ENCODE measurements around the gene CAGE1.
"Not testable (repeated sequence)": the region's sequence is repeated elsewhere in the genome, so short reads cannot be mapped to it uniquely, and the experiment has no call there.

The CAGE1 gene

DNA sequence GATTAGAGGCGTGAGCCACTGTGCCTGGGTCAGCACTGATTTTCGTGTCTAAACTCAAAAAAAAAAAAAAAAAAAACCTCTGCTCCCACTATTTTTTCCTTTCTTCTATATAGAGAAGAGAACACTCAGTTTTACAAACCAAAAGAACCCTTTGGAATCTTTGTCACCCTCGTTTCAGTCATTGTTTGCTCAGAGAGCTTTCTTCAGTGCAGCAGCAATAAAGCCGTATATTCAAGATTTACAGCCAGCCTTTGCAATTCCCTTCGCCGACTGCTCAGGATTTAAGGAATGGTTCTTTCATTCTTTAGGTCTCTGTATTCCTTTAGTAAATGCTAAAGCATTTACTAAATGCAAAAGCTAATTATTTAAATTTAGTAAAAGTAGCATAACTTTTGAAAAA, 20.2 kb upstream of the CAGE1 start:
- DNase-seq (ENCODE audit: low spot score): no peak

DNA sequence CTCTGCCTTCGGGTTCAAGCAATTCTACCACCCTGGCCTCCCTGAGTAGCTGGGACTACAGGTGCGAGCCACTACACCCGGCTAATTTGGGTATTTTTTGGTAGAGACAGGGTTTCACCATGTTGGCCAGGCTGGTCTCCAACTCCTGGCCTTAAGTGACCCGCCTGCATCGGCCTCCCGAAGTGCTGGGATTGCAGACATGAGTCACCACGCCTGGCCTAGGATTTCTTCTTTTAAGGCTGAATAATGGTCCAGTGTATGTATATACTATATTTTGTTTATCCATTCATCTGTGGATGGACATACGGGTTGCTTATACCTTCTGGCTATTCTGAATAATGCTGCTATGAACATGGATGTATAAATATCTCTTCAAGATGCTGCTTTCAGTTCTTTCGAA, 17.2 kb upstream of the CAGE1 start:
- no peak for DNase-seq (ENCODE audit: low spot score)

DNA sequence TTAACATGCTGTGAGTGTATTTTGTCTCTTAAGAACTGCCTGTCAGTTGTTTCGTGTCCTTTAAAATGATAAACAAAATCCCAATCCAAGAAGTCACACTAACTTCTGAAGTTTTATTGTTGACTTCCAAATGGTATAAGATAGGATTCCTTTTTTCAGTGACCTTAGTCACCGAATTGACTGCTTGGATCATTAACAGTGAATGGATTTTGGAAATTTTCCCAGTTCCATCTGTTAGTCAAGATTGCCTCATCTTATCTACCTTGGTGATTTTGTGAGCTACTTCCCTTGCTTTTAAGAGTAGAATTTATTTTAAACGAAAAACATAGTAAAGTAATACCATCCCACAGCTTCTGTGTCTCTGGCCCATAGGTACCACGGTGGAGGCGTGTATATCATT, 15.0 kb upstream of the CAGE1 start:
- DNase-seq (ENCODE audit: low spot score): no peak

DNA sequence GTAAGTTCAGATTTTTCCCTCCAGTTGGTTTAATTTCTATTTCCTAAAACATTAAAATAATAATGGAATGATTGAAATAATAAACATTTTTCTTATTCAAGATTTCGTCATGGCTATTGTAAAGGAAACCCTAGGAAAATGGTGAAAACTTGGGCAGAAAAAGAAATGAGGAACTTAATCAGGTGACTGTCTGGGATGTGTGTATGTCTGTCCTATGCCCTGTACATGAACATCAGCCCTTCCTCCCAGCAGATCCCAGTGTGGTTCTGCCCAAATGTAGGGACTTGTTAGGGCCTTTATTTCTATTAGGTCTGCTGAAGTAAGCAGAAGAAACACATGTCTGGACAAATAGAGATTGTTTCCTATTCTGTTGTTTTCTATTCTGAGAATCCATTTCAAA, 13.2 kb upstream of the CAGE1 start:
- no peak for DNase-seq (ENCODE audit: low spot score)

DNA sequence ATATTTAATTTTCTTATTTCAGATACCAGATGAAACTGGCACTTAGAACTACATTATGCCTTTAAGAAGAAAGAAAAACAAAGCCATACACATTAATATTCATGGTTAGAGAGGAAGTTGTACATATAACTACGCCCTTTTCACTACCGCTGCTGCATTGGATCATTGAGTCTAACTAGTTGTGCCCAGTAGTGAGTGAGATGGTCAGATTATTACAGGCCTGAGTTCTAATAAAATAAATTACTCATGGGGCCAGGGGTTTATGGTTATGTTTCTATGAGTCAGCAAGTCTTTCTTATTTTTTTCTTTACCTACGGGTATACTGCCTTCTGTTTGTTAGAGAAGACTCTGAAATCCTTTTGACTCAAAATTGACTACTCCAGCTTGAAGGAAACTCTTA, 11.5 kb upstream of the CAGE1 start:
- no peak for DNase-seq (ENCODE audit: low spot score)

DNA sequence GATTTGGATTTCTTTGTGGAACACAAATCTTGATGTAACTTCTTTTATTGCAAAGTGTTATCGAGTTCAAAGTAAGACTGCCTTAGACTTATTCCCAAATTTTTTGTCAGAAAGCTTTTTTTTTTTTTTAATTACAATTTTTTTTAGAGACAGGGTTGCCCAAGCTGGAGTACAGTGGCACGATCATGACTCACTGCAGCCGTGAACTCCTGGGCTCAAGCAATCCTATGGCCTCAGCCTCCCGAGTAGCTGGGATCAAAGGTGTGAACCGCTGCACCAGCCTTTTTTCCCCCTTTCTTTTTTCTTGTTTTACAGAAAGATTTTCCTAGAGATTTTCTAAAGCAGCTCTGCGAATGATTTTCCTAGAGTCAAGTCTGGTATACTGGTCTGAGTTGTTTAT, 2.9 kb upstream of the CAGE1 start:
- DNase-seq (ENCODE audit: low spot score): no peak

DNA sequence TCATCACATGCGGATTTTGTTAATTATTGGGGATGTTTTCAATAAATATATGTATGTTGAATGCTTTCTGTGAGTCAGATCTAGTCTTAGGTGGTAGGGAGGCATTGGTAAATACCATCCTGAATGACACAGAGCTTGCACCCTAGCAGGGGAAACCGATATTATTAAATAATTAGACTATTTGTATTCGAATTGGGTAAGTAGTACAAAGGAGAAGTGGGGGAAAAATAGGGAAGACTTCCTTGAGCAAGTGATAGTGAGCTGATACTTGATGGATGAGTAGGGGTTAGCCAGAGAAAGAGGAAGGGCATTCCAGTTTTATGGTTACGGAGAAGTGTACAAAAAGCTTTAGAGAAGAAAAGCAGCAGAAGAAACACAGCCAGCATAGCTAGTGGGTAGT, 1.6 kb upstream of the CAGE1 start:
- DNase-seq (ENCODE audit: low spot score): no peak

DNA sequence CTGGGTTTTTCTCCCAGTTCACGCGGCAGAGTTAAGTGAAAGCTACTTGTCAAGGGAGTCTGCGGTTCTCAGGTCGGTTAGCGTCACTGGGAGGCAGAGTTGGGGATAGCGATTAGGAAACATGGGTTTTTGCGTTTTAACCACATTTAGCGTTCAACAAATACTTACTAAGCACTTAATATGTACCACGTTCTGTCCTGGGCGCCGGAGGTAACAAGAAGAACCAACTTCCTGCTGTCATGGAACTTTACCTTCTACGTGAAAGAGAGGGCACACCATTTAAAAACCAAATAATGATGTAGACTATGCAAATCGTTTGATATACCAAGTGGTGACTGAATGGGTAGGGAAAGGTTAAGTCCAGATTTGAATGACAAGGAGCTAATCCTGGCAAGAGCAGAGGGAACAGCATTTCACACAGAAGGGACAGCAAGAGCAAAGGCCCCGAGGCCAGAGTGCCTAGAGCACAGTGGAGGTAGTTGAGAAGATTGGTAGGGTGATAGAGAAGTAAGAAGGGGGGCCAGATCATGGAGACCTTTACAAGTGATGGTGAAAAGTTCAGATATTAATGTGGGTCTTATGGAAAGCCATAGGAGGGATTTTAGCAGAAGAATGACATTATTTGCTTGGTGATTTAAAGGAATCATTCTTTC, 810 bp upstream of the CAGE1 start:
- no peak for DNase-seq (ENCODE audit: low spot score)

DNA sequence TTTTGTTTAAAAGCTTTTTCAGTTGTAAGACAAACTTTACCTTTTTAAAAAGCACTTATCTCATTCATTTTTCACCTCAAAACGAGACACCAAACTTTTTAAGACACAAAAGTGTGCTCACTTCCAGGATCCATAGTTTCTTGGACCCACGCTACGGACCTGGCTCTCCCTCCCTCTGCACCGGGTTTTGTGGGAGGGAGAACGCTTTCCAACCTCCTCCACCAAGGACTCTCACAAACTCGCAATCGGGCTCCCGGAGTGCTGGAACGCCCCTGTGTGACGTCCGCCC, 436 bp downstream of the CAGE1 start:
- DNase-seq (ENCODE audit: low spot score): no peak

DNA sequence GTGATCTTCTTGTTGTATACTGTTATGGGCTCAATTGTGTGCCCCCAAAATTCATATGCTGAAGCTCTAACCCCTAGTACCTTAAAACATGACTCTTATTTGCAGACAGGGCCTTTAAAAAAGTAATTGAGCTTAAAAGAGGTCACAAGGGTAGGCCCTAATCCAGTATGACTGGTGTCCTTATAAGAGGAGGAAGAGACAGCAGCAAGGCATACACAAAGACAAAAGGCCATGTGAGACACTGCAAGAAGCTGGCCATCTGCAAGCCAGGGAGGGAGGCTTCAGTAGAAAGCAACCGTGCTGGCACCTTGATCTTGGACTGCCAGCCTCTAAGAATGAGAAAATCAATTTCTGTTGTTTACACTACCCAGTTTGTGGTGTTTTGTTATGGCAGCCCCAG, 8.4 kb downstream of the CAGE1 start:
- DNase-seq (ENCODE audit: low spot score): no peak

DNA sequence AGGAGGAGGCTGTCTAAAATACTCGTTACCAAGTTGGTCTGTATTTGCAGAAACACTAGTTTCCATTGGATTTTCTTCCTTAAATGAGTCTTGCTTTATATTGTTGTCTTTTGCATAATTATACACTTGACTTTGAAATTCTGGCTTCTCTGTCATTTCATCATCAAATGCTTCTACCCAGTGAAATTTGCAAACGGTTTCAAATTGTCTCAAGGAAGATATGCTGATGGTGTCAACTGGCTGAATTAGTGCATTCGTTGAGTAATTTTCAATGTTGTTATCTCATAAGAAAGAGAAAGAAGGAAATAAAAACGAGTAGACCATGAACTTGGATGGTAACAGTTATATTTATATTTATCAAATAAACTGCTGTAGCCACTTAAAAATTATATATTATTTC, 10.8 kb downstream of the CAGE1 start:
- DNase-seq (ENCODE audit: low spot score): no peak

DNA sequence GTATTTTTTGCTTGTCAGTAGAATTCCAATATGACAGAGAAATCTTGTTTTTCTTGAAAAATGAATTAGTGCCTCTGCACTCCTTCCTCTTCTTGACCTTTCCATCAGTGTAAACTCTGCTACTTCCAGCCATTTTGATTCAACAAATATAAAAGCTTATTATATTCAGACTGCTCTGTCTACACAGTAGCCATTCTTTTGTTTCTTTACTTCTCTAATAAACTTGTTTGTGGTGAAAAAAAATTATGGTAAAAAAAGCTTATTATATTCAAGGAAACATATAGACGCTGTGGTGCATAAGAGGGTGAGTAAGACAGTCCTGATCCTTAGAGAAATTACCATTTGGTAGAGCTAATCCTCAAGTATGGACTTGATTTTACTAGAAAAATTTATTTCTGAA, 11.6 kb downstream of the CAGE1 start:
- no peak for DNase-seq (ENCODE audit: low spot score)

DNA sequence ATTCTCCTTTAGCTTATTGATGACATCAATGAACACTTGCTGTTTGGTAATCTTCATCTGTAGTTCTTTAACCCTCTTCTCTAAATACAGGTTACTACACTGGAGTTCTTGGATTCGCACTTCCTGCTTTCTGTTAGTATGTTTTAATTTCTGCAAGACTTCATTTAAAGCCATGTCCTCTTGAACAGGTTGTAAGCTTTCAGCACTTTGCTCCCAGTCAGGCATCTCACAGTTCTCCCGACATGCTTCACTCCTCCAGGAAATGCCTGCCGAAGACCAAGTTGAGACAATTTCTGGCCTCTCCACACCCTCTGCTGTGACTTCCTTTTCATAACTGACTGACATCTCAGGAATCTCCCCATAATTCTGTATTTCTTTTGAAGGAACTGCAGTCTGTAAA, 15.8 kb downstream of the CAGE1 start:
- DNase-seq (ENCODE audit: low spot score): no peak

DNA sequence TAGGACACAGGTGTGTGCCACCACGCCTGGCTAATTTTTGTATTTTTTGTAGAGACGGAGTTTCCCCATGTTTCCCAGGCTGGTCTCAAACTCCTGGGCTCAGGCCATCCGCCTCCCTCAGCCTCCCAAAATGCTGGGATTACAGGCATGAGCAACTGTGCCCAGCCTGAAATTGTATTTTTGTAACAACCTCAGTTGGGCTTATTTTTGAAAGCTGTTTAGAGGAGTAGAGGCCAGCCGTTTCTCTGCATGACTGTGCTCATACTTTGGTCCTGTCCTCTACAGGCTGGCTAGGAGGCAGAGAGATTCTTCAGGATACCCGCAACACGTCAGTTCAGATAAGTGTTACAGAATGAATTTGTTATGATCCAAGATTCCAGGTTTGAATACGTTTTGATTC, 22.1 kb downstream of the CAGE1 start:
- DNase-seq (ENCODE audit: low spot score): no peak

DNA sequence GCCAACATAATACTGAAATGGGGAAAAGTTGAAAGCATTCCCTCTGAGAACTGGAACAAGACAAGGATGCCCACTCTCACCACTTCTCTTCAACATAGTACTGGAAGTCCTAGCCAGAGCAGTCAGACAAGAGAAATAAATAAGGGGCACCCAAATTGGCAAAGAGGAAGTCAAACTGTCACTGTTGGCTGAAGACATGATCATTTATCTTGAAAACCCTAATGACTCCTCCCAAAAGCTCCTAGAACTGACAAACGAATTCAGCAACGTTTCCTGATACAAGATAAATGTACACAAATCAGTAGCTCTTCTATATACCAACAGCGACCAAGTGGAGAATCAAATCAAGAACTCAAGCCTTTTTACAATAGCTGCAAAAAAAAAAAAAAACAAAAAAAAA, 37.6 kb downstream of the CAGE1 start:
- not testable (repeated sequence) for DNase-seq (ENCODE audit: low spot score)

DNA sequence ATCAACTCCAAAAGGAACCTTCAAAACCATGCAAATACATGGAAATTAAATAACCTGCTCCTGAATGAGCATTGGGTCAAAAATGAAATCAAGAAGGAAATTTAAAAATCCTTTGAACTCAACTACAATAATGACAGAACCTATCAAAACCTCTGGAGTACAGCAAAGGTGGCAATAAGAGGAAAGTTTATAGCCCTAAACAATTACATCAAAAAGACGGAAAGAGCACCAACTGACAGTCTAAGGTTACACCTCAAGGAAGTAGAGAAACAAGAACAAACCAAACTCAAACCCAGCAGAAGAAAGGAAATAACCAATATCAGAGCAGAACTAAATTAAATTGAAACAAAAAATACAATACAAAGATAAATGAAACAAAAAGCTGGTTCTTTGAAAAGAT, 39.0 kb downstream of the CAGE1 start:
- not testable (repeated sequence) for DNase-seq (ENCODE audit: low spot score)

DNA sequence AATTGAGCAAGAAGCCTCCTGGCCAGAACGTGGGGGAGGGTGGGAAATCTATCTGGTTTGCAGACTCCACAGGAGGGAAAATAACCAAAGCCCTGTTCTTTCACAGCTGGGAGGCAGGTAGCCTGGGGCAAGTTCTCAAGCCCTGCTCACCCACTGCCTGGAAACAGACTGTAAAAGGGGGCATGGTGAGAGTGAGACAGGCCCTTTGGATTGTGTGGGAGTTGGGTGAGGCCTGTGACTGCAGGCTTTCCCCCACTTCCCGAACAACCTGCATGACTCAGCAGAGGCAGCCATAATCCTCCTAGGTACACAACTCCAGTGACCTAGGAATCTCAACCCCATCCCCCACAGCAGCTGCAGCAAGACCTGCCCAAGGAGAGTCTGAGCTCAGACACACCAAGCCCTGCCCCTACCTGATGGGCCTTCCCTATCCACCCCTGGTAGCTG, 42.0 kb downstream of the CAGE1 start:
- not testable (repeated sequence) for DNase-seq (ENCODE audit: low spot score)

DNA sequence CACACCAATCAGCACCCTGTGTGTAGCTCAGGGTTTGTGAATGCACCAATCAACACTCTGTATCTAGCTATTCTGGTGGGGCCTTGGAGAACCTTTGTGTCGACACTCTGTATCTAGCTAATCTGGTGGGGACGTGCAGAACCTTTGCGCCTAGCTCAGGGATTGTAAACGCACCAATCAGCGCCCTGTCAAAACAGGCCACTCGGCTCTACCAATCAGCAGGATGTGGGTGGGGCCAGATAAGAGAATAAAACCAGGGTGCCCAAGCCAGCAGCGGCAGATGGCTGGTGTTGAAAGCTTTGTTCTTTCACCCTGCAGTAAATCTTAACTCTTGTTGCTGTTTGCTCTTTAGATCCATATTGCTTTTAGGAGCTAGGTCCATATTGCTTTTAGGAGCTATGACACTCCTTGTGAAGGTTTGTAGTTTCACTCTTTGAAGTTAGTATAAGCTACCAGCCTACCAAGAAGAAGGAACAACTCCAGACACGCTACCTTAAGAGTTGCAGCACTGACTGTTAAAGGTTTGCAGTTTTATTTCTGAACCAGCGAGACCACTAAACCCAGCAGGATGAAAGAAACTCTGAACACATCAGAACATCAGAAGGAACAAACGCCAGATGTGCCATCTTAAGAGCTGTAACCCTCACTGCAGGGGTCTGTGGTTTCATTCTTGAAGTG, 44.6 kb downstream of the CAGE1 start:
- not testable (repeated sequence) for DNase-seq (ENCODE audit: low spot score)

DNA sequence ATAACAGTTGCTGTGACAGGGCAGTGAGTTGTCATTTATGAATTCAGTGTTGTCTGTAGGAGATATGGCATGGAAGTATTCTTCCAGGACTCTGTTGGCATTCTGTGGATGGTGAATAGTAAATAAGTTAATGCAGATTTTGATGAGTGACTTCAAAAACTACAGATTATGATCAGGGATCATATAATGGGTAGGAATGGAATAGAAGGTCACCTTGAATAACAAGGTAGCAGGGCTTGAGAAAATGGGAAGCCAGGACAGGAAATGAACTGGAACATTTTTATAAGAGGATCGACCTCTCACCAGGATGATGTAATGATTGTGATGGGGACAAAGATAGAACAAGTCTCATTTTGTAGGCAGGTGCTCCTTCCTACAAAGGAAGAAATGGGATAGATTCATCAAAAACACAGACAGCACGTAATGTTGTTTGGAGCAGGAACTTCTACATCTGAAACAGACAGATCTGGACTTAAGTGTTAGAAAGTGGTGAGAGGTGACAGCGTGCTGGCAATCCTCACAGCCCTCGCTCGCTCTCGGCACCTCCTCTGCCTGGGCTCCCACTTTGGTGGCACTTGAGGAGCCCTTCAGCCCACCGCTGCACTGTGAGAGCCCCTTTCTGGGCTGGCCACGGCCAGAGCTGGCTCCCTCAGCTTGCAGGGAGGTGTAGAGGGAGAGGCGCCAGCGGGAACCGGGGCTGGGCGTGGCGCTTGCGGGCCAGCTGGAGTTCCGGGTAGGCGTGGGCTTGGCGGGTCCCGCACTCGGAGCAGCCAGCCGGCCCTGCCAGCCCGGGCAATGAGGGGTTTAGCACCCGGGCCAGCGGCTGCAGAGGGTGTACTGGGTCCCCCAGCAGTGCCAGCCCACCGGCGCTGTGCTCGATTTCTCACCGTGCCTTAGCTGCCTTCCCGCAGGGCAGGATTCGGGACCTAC, 45.7 kb downstream of the CAGE1 start:
- no peak for DNase-seq (ENCODE audit: low spot score)

DNA sequence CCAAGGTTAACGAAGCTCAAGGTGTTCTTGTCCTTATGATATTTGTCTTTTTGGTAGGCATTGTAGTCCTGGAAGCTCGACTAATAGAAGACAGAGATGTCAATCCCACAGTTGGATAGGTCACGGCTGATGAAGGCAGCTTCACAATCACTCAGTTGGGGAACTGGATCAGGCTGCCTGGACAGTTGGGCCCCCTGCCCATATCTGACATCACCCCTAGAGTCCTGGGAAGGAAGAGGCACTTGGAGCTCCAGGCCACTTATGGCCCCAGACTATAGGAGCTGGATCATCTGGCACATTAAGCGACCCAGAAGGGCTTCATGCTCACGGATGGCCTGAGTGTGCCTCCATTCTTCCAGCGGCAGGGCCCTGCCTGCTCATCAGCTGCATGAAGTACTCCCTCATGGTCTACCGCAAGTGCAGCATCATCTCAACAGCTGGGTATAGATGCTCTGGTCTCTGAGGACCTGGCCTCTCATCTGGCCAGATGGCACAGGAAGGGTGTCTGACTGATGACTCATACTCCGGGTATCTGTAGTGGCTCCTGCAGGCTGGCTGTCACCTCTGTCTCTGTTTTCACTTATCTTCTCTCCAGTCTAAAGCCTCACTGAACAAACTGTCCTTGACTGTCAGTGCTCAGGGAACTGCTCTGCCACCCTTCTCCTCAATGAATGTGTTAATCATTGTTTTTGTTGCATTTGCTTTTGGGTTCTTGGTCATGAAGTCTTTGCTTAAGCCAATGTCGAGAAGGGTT, 47.4 kb downstream of the CAGE1 start:
- no peak for DNase-seq (ENCODE audit: low spot score)

DNA sequence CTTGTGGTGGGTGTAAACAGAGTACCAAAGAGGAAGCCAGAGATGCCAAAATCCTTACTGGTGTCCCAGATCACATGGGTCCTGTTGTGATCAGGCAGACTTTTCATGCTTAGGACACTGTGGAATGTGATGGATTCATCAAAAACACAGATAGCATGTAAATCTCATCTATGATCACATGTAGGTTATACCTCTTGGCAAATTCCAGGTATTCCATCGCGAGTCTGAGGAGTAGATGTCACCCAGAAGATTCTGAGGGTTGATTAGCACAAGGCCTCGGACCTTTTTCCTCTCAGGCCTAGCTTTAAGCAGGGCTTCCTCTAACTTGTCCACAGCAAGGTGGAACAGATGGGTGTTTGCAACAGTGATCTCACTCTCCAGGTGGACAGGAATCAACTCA, 48.3 kb downstream of the CAGE1 start:
- no peak for DNase-seq (ENCODE audit: low spot score)

DNA sequence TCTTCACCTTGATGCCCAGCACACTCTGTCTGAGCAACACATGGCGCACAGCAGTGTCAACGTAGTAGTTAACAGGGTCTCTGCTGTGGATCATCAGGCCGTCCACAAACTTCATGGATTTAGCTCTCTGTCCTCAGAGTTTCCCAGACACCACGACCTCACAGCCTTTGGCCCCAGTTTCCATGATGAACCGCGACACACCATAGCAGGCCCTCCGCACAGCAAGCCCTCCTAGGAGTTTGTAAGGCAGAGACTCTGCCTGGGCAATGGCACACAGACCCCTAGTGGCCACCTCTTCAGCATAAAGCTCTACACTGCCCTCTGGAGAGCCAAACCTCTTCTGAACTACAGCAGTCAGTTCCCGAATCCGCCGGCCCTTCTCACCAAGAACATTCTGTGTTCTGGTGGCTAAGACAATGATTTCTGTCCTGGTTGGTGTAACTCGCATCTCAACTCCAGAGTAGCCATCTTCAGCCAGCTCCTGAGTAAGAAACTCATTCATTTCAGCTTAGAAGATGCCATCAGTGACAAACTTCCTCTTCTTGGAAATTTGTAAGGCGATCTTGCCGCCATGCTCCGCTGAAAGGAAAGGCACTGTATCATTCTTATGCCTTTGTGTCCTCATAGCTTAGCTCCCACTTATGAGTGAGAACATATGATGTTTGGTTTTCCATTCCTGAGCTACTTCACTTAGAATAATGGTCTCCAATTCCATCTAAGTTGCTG, 50.4 kb downstream of the CAGE1 start:
- not testable (repeated sequence) for DNase-seq (ENCODE audit: low spot score)
